Fibroblast of skin of back (primary cell): ENCODE data around the gene GJD4.

Experiments
- DNase-seq: peaks from one replicate; pipeline ENCODE4 v3.0.0-alpha.2; 2013

Gene GJD4

DNA sequence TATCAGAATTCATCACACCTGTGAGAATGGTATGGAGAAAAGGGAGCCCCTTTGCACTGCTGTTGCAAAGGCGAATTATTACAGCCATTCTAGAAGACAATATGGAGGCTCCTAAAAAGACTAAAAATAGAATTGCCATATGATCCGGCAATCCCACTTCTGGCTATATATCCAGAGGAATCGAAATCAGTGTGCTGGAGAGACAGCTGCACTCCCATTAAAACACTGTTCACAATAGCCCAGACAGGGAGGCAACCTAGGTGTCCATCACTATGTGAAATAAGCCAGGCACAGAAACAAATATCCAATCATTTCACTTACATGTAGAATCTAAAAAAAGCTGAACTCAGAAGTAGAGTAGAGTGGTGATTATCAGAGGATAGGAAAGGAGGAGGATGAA is 26.0 kb upstream of the GJD4 start:
- no peak for DNase-seq

DNA sequence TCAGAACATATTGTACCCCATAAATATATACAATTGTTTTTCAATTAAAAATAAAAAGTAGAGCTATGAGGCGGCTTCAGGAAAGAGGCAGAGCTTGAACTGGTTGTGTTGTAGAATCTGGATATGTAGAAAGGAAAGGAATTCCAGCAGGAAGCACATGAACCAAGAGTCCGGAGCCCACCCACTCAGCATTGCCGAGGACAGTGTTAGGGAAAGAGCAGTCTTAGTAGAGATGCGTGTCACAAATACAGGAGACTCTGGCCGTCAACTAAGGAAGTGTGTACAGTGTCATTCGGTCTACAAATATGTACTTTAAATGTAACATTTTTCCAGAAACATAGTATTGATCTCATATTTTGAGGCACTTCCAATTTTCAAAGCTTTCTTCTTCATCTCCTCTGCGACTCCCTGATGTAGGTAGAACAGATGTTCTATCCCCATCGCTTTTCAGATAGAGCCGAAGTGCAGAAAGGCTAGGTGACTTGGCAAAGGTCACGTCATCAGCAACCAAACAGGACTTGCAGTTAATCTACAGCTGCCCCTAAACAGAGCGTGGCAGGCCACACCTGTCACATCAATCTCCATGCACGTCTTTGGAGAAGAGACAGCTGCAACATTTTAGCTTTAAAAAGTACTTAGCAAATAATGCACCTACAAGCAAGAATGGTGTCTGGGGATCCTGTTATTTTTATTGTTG is 25.3 kb upstream of the GJD4 start:
- no peak for DNase-seq

DNA sequence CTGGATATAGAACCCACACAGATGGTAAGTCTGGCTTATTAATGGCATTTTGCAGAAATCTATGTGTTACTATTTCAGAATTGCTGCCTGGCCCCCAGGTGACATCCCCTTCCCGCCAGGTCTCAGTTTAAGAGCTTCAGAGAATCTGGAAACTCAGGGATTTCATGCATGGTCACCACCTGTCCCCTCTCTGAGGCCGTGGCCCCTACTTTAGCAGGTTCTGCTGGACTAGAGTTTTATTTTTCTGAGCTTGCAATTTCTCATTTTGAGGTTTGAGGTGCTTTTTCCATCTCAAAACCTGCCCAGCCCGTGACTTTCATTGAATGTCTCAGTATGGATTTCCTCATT is 24.7 kb upstream of the GJD4 start:
- no peak for DNase-seq

DNA sequence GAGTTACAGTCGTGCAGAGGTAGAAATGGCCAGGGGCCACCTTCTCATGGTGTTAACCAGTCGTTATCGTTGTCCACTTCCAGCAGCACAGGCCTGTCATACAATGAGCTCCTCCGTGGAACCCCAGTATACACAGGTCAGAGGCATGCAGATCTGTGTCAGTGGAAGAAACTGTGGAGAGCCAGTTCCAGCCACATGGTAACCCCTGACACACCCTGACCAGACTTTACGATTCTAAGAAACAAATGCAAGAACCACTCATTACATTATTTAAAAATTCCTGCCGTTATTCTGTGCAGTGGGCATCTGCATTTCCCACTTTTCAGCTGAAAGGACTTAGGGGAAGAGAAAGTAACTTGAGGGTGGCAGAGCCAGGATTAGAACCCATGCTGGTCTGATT is 23.5 kb upstream of the GJD4 start:
- DNase-seq = no peak

DNA sequence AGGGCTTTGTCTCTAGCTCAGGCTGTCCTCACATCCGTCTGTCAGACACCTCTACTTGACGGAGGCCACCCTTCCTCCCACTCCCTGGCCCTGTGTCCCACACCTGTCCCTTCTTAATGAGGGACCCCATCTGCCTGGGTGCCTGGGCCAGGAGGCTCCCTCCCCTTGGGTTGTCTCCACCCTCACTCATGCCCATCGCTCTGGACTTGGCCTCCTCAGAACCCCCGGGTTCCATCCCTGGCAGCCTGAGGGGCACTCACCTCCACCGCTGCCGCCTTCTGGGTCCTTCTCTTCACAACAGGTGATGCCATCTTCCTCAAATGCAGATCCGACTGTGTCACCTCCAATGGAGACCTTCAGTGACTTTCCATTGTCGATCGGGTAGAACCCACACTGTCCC is 20.2 kb upstream of the GJD4 start:
- no peak for DNase-seq

DNA sequence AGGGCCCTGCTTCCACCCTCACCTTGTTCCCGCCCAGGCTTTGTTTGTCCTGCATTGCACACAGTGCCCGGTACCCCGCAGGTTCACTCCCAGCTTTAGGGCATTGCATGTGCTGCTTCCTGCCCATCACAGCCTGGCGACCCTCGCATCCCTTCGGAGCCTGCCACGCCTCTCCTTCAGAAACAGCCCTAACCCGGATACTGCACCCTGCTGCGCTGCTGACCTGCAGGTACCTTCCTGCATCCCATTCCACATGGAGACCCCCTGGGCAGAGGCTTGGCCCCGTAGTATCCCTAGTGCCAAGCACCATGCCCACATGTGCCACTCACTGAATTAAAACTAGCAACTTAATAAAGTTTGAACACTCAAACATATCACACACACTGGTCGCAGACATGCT is 19.8 kb upstream of the GJD4 start:
- no peak for DNase-seq

DNA sequence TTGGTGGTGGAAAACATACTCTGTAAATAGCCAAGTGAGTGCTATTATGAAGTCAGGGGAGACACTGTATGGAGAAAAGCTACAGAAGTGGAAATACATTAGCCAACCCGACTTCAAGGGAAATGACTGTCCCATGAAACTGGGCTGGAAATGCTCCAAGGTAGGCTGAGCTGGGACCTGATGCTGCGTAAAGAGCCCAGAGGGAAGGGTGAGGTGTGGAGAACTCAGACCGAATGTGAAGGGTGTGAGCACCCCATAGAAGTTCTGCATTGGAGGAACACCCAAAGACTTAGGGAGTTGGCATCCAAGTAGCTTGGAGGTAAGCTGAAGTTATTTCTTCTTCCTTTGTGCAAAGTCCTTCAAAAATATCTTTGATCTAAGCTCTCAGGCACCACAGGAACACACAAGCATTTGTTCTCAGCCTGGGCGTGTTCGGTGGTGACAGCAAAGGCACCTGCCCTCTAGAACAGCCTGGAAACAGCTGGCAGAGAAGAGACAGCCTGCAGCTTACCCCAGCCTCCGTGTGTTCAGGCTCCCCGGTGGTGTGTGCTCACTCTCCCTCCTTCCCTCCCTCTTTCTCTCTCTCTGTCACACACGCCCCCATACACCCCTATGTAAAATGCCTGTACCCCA is 19.1 kb upstream of the GJD4 start:
- no peak for DNase-seq

DNA sequence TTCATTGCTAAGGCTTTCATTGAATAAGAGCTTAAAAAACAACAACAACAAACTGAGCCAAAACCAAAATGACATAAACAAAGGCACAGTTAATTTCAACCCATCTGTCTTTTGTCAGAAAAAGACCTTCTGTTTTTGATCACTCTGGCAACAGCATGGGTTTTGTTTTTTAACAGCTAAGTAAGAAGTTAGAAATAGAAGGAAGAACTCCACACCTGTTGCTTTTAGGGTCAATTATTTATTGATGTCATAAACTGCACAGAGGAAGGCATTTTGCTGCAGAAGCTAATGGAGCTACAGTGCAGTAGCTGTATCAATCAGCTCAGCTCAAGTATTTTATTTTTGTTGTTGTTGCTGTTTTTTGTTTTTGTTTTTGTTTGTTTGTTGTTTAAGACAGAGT is 16.3 kb upstream of the GJD4 start:
- no peak for DNase-seq

DNA sequence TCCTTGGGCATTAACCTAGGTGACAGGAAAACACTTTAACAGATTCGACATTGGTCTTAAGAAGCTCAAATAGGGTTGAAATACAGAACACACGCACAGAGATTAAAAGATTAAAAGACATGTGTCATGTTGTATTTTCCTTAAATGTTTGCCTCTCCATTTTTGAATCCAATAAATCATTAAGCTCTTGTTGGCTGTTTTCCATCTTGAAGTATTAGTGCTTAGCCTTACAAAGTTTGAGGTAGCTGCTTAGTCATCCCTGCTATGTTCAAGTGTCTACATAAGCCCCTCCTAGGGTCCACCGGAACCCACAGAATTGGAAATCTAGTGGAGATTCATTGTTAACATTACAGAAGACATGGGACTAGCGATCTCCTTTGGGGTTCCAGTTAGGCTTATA is 12.7 kb upstream of the GJD4 start:
- DNase-seq = no peak

DNA sequence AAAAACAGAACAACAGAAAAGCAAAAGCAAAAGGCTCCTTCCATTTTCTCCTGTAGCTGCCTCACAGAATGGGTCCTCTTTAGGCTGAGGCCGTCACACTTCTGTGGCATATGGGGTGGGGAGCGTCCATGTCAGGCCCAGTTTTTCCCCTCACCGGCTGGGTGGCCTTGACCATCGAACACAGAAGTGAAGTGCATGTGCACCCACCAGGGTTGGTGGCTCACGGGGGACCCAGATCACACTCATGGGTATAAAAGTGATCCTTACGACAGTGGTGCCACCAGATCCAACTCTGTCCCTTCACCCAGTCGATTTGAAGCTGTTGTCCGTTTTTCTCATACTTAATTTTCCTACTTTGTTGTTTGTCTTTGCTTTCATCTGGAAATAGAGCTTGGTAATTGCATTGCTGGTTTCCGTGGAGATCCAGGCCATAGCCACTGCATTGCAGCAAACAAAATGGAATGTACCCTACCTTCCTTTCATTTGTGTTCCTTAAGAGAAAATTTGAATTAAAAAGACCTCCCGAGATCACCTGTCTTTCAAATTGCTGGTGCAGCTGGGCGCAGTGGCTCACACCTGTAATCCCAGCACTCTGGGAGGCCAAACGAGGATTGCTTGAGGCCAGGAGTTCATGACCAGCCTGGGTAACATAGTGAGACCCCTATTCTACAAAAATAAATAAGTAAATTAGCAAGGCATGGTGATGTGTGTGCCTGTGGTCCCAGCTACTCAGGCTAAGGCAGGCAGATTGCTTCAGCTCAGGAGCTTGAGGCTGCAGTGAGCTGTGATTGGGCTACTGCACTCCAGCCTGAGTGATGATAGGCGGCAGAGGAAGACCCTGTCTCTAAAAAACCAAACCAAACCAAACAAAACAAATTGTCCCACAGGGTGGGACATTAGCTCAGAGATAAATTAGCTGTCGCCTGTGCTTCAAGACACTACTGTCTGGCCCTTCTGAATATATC is 10.7 kb upstream of the GJD4 start:
- no peak for DNase-seq

DNA sequence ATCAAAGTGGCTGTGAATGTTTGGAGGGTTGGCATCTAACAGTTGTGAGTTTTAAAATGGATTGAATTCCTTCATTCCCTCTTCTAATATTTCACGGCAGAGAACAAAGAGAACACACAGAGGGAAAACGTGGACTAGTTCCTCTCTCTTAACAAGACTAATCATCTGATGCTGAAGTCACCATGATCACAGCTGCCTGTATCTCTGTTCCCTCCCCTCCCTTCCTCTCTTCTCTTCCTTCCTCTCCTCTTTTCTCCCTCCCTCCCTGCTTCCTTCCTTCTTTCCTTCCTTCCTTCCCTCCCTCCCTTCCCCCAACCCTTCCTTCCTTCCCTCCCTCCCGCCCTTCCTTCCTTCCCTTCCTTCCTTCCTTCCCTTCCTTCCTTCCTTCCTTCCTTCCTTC is 10.0 kb upstream of the GJD4 start:
- DNase-seq = no peak

DNA sequence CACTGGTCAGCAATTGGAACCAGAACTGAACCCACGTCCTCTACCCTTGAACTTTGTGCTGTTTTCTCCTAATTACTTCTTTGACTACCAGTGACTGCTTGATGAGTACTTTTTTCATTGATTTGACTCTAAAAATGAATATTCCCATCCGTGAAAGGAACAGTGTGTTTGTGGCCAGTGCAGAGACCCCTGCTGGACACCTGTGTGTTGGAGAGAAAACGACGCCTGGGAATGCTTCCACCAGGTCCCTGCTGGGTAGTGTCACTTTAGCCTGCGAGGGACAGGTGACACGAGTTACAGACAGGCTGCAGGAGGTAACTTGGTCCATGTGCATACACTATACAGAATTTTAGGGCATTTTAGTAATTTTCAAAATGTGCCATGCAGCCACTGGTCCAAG is 6.8 kb upstream of the GJD4 start:
- no peak for DNase-seq

DNA sequence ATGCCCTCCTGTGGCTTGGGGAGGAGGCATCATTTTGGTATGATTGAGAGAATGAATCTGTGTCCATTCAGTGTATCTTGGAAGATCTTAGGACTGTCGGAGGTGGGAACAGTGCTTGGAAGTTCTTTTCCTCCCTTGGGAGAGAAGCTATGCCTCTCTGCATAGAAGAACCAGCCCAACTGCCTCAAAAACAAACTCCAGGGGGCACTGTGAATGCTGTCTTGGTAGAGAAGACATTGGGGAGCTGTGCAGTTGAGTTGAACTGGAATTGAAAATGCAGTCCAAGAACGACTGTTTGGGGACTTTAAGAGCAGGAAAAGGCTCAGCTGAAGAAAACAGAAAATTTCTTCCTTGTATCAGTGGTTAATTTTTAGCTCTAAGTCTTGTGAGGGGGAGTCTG is 4.9 kb upstream of the GJD4 start:
- no peak for DNase-seq

DNA sequence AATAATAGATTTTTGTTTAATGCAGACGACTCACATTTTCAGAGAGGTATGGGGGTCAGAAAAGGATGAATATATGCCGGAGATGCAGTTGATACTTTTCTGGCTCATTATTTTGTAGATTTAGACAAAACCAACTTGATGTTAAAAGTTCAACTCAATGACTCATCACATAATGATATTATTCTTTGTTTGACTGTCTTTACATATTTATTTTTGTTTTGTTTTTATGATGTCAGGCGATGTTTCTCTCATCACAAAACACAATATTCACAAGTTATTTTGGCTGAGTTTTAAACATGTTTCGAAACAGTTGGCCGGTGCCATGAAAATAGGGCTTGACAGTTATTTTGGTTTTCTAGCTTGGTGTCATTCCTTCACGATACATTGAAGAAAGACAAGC is 1.3 kb downstream of the GJD4 start:
- DNase-seq = peak; percentile 44

DNA sequence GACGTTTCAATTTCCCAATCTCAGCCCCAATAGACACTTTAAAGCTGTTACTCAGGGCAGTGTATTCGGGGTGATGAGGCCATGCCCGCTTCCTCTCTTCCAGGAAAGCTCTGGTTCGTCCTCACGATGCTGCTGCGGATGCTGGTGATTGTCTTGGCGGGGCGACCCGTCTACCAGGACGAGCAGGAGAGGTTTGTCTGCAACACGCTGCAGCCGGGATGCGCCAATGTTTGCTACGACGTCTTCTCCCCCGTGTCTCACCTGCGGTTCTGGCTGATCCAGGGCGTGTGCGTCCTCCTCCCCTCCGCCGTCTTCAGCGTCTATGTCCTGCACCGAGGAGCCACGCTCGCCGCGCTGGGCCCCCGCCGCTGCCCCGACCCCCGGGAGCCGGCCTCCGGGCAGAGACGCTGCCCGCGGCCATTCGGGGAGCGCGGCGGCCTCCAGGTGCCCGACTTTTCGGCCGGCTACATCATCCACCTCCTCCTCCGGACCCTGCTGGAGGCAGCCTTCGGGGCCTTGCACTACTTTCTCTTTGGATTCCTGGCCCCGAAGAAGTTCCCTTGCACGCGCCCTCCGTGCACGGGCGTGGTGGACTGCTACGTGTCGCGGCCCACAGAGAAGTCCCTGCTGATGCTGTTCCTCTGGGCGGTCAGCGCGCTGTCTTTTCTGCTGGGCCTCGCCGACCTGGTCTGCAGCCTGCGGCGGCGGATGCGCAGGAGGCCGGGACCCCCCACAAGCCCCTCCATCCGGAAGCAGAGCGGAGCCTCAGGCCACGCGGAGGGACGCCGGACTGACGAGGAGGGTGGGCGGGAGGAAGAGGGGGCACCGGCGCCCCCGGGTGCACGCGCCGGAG is 2.6 kb downstream of the GJD4 start:
- peak; percentile 20 for DNase-seq

DNA sequence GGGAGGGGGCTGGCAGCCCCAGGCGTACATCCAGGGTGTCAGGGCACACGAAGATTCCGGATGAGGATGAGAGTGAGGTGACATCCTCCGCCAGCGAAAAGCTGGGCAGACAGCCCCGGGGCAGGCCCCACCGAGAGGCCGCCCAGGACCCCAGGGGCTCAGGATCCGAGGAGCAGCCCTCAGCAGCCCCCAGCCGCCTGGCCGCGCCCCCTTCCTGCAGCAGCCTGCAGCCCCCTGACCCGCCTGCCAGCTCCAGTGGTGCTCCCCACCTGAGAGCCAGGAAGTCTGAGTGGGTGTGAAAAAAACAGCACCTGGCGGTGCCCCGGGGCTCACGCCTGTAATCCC is 3.2 kb downstream of the GJD4 start:
- no peak for DNase-seq

DNA sequence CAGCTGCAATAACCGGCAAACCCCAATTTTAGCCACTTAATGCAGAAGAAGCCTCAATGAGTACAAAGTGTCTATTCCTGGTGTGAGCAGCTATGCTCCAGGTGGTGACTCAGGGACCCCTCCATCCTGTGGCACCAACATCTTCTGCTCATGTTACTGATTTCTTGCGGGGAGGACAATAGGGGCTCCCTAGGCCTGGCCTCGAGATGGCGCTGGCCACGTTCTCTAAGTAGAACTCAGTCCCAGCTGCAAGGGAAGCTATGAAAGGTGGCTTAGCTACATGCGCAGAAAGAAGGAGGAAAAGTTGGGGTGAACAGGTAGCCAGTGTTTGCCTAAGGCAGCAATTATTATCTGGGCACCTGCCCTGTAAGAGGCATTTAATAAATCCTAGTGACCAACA is 6.6 kb downstream of the GJD4 start:
- DNase-seq = no peak

DNA sequence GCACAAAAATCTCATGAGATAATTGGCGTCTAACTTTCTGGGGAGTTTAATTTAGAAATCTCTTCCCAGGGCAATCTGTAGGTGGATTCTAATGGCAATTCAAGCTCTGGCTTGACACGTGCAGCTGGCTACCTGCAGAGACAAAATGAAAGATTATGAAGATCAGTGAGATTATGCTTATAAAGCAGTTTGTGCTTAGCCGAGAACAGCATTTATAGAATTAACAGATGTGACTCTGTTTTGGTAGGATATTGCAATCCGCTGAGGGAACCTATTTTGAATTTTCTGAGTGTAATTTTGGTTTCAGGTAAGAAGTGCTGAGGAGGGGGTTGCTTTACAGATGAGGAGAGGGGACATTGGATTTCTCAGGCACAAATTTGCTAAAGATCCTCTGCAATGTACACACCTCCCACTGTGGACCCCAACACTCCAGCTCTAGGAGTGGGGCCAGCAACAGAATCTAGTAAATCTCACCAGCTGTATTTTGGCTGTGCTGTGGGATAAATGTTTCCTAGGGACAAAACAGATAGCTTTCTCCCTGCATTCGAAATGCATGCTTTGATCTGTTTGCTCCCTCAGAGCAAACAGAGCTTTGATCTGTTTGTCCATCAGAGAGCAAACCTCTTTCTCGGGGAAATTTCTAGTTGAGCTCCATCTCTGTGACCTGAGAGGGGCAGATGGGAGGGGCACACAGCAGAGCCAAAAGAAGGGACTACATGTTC is 7.4 kb downstream of the GJD4 start:
- no peak for DNase-seq

DNA sequence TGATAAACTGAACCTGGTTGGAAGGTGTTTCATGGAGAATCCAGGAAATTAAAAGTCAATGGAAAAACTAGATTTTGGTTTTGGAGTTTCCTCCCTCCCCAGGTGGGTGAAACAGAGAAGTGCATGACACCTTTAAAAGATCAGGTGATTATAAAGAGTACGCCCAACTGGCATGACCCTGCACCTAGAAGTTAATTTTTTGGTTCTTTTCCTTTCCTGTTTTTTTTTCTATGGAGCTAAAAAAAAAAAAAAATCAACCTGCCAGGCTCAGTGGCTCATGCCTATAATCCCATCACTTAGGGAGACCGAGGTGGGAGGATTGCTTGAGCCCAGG is 7.9 kb downstream of the GJD4 start:
- no peak for DNase-seq

DNA sequence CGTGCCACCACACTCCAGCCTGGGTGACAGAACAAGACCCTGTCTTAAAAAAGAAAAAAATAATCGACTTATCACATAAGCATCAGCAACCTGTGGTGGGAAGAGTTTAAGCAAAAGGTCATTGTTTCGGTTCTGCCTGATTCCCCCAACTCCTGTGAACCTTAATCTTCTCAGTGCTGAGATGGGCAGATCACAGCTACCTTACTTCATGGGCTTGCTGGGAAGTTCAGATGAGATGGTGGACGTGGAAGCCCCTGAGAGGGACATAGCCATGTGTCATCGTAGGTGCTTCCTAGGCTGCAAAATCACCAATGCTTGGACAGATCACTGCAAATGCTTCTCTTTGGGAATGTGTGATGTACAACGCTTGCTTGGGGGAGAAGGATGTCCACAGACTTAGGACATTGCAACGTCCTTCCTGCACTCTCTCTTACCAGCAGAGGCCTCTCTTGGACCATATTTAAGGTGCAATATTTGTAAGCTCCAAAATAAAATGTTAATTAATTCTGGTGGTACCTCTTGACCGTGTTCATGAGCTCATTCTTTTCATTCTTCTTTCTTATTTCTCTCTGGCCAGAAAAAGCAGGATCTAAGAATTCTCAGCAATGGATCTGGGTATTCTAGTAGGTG is 8.6 kb downstream of the GJD4 start:
- peak; percentile 30 for DNase-seq

DNA sequence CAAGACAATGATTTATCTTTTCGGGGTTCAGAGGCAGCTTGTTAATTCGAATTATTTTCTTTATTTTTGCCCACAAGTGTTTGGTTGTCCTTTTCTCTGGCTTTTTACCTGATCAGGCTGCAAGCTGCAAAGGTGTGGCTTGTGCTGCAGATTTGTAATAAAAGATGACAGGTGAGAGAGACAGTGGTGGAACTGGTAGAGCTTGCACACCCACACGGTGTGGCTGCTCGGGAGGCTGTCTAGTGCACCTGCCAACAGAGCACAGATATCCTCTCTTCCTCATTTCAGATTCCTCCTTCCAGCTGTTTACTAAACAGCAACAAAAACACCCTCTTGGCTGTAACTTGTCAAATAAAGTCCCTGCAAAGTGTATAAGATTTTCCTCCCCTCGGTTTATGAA is 9.2 kb downstream of the GJD4 start:
- DNase-seq = no peak

DNA sequence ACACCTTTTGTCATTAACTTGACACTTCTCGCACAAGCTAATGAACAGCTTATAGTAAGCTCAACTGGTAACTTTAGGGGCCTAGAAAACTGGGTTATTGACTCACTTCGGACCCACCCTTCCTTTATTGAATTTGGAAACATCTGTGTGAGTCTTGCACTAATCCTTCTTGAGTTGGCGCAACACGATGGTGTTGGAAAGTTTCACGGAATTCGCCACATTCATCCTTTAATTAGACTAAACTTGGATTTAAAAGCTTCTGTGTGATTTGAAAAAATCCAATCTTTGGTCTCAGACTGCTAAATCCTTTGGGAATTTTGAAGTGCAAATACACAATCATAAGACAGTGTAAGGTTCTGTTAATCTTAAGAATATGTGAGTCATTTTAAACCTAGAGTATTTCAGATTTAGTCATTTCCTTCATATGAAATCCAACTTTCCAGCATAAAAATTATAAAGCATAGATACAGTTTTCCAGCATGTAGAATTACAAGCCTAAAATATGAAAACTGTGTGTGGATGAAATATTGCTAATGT is 21.9 kb downstream of the GJD4 start:
- DNase-seq = peak; percentile 74
